ENCODE results near the gene PEDS1. TPM values are rescaled to one million over a fixed set of nuclear protein-coding genes. Genes with fewer than 3 reads are reported as not detected.

Gene PEDS1
- total and polyA plus RNA-seq, 2 of the 13 experiments (the other 11 are each of a cell fraction or from before 2014, with no cell fraction given): 30.5 to 93.9 TPM

DNA sequence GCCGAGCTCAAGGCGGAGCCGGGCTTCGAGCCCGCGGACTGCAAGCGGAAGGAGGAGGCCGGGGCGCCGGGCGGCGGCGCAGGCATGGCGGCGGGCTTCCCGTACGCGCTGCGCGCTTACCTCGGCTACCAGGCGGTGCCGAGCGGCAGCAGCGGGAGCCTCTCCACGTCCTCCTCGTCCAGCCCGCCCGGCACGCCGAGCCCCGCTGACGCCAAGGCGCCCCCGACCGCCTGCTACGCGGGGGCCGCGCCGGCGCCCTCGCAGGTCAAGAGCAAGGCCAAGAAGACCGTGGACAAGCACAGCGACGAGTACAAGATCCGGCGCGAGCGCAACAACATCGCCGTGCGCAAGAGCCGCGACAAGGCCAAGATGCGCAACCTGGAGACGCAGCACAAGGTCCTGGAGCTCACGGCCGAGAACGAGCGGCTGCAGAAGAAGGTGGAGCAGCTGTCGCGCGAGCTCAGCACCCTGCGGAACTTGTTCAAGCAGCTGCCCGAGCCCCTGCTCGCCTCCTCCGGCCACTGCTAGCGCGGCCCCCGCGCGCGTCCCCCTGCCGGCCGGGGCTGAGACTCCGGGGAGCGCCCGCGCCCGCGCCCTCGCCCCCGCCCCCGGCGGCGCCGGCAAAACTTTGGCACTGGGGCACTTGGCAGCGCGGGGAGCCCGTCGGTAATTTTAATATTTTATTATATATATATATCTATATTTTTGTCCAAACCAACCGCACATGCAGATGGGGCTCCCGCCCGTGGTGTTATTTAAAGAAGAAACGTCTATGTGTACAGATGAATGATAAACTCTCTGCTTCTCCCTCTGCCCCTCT is 38.2 kb upstream of the PEDS1 start (continued):
- peak; percentile 33 to 81; a peak in 3 of 4 replicates for TF ChIP-seq HMGXB4 (CRISPR knock-in tag; IDR thresholded peaks at IDR 0.05; ENCODE audit: borderline replicate concordance in 1 of 2, low read depth in 1 of 2)
- no peak for TF ChIP-seq CBX5 (CRISPR knock-in tag; IDR thresholded peaks at IDR 0.05; ENCODE audit: borderline replicate concordance)
- TF ChIP-seq ETV5 (CRISPR knock-in tag; IDR thresholded peaks at IDR 0.05; ENCODE audit: borderline replicate concordance): peak; percentile 49; the same call in 1 of the 2 replicates
- TF ChIP-seq ZNF572 (CRISPR knock-in tag; IDR thresholded peaks at IDR 0.05): no peak
- TF ChIP-seq CHCHD3 (CRISPR knock-in tag; IDR thresholded peaks at IDR 0.05): peak; percentile 69; the same call in 1 of the 2 replicates
- TF ChIP-seq TAF15 (IDR thresholded peaks at IDR 0.05; ENCODE audit: low read depth, low read length, poor library complexity, severe bottlenecking): peak; percentile 76
- TF ChIP-seq ZNF451 (CRISPR knock-in tag; IDR thresholded peaks at IDR 0.05): peak; percentile 93
- 0 out of 2 replicates have a peak, but pooled peaks have one; percentile 34 for TF ChIP-seq ZNF264 (CRISPR knock-in tag; IDR thresholded peaks at IDR 0.05)
- peak; percentile 59; the same call in 1 of the 2 replicates for TF ChIP-seq ZNF274 (CRISPR knock-in tag; IDR thresholded peaks at IDR 0.05)
- peak; percentile 82; the same call in 1 of the 2 replicates for TF ChIP-seq KAT7 (CRISPR knock-in tag; IDR thresholded peaks at IDR 0.05; ENCODE audit: borderline replicate concordance)
- TF ChIP-seq ZNF333 (CRISPR knock-in tag; IDR thresholded peaks at IDR 0.05; ENCODE audit: borderline replicate concordance): no peak
- TF ChIP-seq TOE1 (CRISPR knock-in tag; IDR thresholded peaks at IDR 0.05): no peak
- TF ChIP-seq, protein P1, sequence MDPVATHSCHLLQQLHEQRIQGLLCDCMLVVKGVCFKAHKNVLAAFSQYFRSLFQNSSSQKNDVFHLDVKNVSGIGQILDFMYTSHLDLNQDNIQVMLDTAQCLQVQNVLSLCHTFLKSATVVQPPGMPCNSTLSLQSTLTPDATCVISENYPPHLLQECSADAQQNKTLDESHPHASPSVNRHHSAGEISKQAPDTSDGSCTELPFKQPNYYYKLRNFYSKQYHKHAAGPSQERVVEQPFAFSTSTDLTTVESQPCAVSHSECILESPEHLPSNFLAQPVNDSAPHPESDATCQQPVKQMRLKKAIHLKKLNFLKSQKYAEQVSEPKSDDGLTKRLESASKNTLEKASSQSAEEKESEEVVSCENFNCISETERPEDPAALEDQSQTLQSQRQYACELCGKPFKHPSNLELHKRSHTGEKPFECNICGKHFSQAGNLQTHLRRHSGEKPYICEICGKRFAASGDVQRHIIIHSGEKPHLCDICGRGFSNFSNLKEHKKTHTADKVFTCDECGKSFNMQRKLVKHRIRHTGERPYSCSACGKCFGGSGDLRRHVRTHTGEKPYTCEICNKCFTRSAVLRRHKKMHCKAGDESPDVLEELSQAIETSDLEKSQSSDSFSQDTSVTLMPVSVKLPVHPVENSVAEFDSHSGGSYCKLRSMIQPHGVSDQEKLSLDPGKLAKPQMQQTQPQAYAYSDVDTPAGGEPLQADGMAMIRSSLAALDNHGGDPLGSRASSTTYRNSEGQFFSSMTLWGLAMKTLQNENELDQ (CRISPR knock-in tag; IDR thresholded peaks at IDR 0.05; ENCODE audit: borderline replicate concordance): peak; percentile 25; the same call in 1 of the 2 replicates
- TF ChIP-seq KDM2A (CRISPR knock-in tag; IDR thresholded peaks at IDR 0.05; ENCODE audit: borderline replicate concordance, low read depth): peak; percentile 40; the same call in 1 of the 2 replicates
- peak; percentile 70; the same call in 1 of the 2 replicates for TF ChIP-seq ZNF337 (CRISPR knock-in tag; IDR thresholded peaks at IDR 0.05; ENCODE audit: borderline replicate concordance, low read depth)
- TF ChIP-seq NBN (conservative IDR thresholded peaks at IDR 0.05): no peak
- no peak for TF ChIP-seq PHB2 (IDR thresholded peaks at IDR 0.05; ENCODE audit: partially characterized antibody)
- TF ChIP-seq, protein P2, sequence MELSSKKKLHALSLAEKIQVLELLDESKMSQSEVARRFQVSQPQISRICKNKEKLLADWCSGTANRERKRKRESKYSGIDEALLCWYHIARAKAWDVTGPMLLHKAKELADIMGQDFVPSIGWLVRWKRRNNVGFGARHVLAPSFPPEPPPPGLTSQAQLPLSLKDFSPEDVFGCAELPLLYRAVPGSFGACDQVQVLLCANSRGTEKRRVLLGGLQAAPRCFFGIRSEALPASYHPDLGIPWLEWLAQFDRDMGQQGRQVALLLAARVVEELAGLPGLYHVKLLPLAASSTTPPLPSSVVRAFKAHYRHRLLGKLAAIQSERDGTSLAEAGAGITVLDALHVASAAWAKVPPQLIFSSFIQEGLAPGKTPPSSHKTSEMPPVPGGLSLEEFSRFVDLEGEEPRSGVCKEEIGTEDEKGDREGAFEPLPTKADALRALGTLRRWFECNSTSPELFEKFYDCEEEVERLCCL (CRISPR knock-in tag; IDR thresholded peaks at IDR 0.05; ENCODE audit: borderline replicate concordance): 0 out of 2 replicates have a peak, but pooled peaks have one; percentile 47
- TF ChIP-seq FOXK1 (CRISPR knock-in tag; IDR thresholded peaks at IDR 0.05; ENCODE audit: borderline replicate concordance, low read depth): no peak; the same call in 1 of the 2 replicates
- TF ChIP-seq, protein P3, sequence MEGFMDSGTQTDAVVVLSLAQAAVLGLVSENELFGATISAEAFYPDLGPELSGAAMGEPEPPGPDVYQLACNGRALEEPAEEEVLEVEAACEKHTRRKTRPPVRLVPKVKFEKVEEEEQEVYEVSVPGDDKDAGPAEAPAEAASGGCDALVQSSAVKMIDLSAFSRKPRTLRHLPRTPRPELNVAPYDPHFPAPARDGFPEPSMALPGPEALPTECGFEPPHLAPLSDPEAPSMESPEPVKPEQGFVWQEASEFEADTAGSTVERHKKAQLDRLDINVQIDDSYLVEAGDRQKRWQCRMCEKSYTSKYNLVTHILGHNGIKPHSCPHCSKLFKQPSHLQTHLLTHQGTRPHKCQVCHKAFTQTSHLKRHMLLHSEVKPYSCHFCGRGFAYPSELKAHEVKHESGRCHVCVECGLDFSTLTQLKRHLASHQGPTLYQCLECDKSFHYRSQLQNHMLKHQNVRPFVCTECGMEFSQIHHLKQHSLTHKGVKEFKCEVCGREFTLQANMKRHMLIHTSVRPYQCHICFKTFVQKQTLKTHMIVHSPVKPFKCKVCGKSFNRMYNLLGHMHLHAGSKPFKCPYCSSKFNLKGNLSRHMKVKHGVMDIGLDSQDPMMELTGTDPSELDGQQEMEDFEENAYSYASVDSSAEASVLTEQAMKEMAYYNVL (CRISPR knock-in tag; IDR thresholded peaks at IDR 0.05; ENCODE audit: borderline replicate concordance): no peak
- no peak for TF ChIP-seq TBX3 (IDR thresholded peaks at IDR 0.05; ENCODE audit: borderline replicate concordance)

Measured in HepG2 (cell line).